BLaER1 treated with 17β-estradiol and CSF1 and Interleukin-3, amounts not matched to agents 10 nM and 100 nM (cell line): ENCODE data around the gene TBC1D9B.

ENCODE experiments used
- H3K27ac ChIP-seq, 11 experiments: shearing (Covaris generic); formaldehyde crosslinking; 2 replicates each; pipeline ENCODE4 v1.8.1; 2022
- H3K27me3 ChIP-seq, 11 experiments: shearing (Covaris generic); formaldehyde crosslinking; 2 replicates each; pipeline ENCODE4 v1.8.1; 2022
- H3K36me3 ChIP-seq, 11 experiments: shearing (Covaris generic); formaldehyde crosslinking; 2 replicates each; pipeline ENCODE4 v1.8.1; 2022
- H3K4me1 ChIP-seq, 10 experiments: shearing (Covaris generic); formaldehyde crosslinking; 2 replicates each; pipeline ENCODE4 v1.8.1; 2022
- H3K4me2 ChIP-seq, 11 experiments: shearing (Covaris generic); formaldehyde crosslinking; 2 replicates each; pipeline ENCODE4 v1.8.1; 2022
- H3K4me3 ChIP-seq, 10 experiments: shearing (Covaris generic); formaldehyde crosslinking; 2 replicates each; pipeline ENCODE4 v1.8.1; 2022
- H3K9ac ChIP-seq, 11 experiments: shearing (Covaris generic); formaldehyde crosslinking; 2 replicates each; pipeline ENCODE4 v1.8.1; 2022
- H3K9me3 ChIP-seq, 11 experiments: shearing (Covaris generic); formaldehyde crosslinking; replicated peaks in 1 of 11; 2 replicates each; pipeline ENCODE4 v1.8.1; 2022
- H4K20me1 ChIP-seq, 11 experiments: shearing (Covaris generic); formaldehyde crosslinking; 2 replicates each; pipeline ENCODE4 v1.8.1; 2022
- Cebpa-rat ChIP-seq, 11 experiments: shearing (Covaris generic); IDR thresholded peaks; 2 replicates each; pipeline ENCODE4 v1.8.1; 2022

The TBC1D9B gene

DNA sequence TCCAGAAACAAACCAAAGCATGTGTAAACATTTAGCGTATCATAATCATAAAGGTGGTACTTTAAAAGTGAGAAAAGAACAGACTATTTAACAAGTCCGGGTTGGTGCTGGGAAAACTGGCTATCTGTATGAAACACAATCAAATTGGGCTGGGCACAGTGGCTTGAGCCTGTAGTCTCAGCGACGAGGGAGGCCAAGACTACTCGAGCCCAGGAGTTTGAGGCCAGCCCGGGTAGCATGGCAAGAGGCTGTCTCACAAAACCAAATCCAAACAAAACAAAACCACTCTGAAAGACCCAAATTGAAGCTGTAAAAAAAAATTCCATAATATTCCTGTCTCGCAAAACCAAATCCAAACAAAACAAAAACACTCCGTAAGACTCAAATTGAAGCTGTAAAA lies 53.3 kb downstream of the TBC1D9B start:
- Histone ChIP-seq H3K36me3 (peaks cover 27 to 41% (median 34%) of the 10 kb centered on the region in 11 experiments), H3K9me3 (no peaks in the 10 kb centered on the region), H4K20me1 (peaks cover 0 to 6% (median 0%) of the 10 kb centered on the region in 11 experiments; a peak in 5 of 22 replicates), H3K4me1 (peaks cover 18 to 36% (median 26%) of the 10 kb centered on the region in 10 experiments), H3K4me2 (no peak overlapping the region), H3K27me3 (no peaks in the 10 kb centered on the region), H3K27ac (no peak overlapping the region), H3K9ac (no peak overlapping the region), H3K4me3 (no peak overlapping the region)
- TF ChIP-seq Cebpa-rat (IDR thresholded peaks at IDR 0.05) = no peak

GRCh38 chr5:179852993-179853547 lies 54.6 kb downstream of the TBC1D9B start:
- H3K36me3 ChIP-seq = peaks cover 37 to 53% (median 44%) of the 10 kb centered on the region in 11 experiments
- no peak overlapping the region for H3K4me3 ChIP-seq
- TF ChIP-seq Cebpa-rat (IDR thresholded peaks at IDR 0.05) = no peak
- H3K27ac ChIP-seq = peak overlapping the region in 6 of 11 experiments; percentile 25 to 62 (median 34); a peak in 6 of 22 replicates
- H4K20me1 ChIP-seq = peaks cover 0 to 6% (median 0%) of the 10 kb centered on the region in 11 experiments; a peak in 5 of 22 replicates
- H3K9me3 ChIP-seq = no peaks in the 10 kb centered on the region
- H3K4me1 ChIP-seq = peaks cover 15 to 34% (median 25%) of the 10 kb centered on the region in 10 experiments
- no peaks in the 10 kb centered on the region for H3K27me3 ChIP-seq
- peak overlapping the region in 5 of 11 experiments; percentile 3 to 39 (median 19); a peak in 5 of 22 replicates for H3K9ac ChIP-seq
- H3K4me2 ChIP-seq = peak overlapping the region in 6 of 11 experiments; percentile 13 to 85 (median 52); a peak in 11 of 22 replicates

DNA sequence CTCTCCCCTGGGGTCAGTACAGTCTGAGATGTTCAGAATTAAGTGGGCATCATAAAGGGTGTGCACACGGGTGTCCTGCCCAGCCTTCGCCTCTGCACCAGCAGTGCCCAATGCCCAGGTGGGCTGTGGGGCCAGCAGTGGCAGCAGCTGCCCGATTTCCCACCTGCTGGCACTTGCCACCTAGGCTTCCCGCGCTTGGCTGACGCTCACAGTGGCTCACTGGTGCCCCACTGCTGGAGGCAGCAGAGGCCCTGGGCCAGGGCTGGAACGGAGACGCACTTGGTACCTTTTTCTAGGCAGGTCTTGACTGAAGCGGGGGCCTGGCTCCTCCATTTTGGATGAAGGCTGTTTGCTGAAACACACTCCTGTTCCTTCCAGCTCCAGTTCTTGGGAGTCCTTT lies 66.1 kb downstream of the TBC1D9B start:
- Histone ChIP-seq H3K27ac (0 out of 22 replicates have a peak overlapping the region, but pooled peaks of 1 of the 11 experiments have one; percentile 13), H3K9ac (no peak overlapping the region; a peak in 1 of 22 replicates), H3K27me3 (no peaks in the 10 kb centered on the region), H3K4me3 (no peak overlapping the region), H3K4me2 (no peak overlapping the region), H3K4me1 (peaks cover 0 to 18% (median 11%) of the 10 kb centered on the region in 10 experiments; a peak in 16 of 20 replicates), H4K20me1 (peaks cover 8 to 44% (median 22%) of the 10 kb centered on the region in 11 experiments; a peak in 20 of 22 replicates), H3K9me3 (peaks cover 24 to 29% (median 27%) of the 10 kb centered on the region in 11 experiments), H3K36me3 (peaks cover 35 to 88% (median 82%) of the 10 kb centered on the region in 11 experiments)
- no peak for TF ChIP-seq Cebpa-rat (IDR thresholded peaks at IDR 0.05)

DNA sequence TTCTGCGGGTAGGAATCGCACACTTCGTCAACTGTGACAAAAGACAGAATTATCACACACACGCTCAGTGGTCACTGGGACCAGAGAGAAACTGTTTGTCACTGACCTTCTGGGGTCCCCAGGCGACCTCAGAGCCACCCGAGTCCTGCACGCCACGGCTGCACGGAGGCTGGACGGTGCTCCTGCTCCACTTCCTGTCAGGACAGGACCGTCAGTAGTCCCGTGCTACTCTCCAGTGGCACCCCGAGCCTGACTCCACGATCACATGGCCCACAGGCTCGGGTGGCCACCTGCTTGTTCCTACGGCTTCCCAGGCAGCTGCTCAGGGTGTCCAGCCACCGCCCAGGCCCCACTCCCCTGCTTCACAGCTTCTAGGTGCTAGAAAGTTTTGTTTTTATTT lies 66.9 kb downstream of the TBC1D9B start:
- H3K9ac ChIP-seq = no peak overlapping the region

GRCh38 chr5:179840321-179840720 lies 67.4 kb downstream of the TBC1D9B start:
- Histone ChIP-seq H3K36me3 (peaks cover 36 to 88% (median 81%) of the 10 kb centered on the region in 11 experiments), H3K27me3 (no peaks in the 10 kb centered on the region), H3K4me3 (no peak overlapping the region), H3K9ac (no peak overlapping the region), H4K20me1 (peaks cover 14 to 54% (median 29%) of the 10 kb centered on the region in 11 experiments; a peak in 20 of 22 replicates), H3K4me2 (no peak overlapping the region), H3K27ac (no peak overlapping the region), H3K9me3 (peaks cover 11 to 16% (median 14%) of the 10 kb centered on the region in 11 experiments), H3K4me1 (peaks cover 0 to 24% (median 13%) of the 10 kb centered on the region in 10 experiments; a peak in 16 of 20 replicates)
- no peak for TF ChIP-seq Cebpa-rat (IDR thresholded peaks at IDR 0.05)

More for the DNA sequence above, 66.9 kb downstream of the TBC1D9B start:
- Histone ChIP-seq H3K4me2 (no peak overlapping the region), H3K36me3 (peaks cover 35 to 88% (median 82%) of the 10 kb centered on the region in 11 experiments), H3K27ac (no peak overlapping the region), H4K20me1 (peaks cover 14 to 52% (median 29%) of the 10 kb centered on the region in 11 experiments; a peak in 20 of 22 replicates), H3K4me1 (peaks cover 0 to 24% (median 13%) of the 10 kb centered on the region in 10 experiments; a peak in 16 of 20 replicates), H3K9me3 (peaks cover 16 to 20% (median 19%) of the 10 kb centered on the region in 11 experiments), H3K4me3 (no peak overlapping the region), H3K27me3 (no peaks in the 10 kb centered on the region)
- TF ChIP-seq Cebpa-rat (IDR thresholded peaks at IDR 0.05) = no peak

GRCh38 chr5:179839328-179840256 lies 68.1 kb downstream of the TBC1D9B start:
- no peak overlapping the region for H3K9ac ChIP-seq
- H3K4me2 ChIP-seq = no peak overlapping the region
- no peak overlapping the region for H3K4me3 ChIP-seq
- peaks cover 36 to 81% (median 74%) of the 10 kb centered on the region in 11 experiments for H3K36me3 ChIP-seq
- H3K27ac ChIP-seq = no peak overlapping the region
- peaks cover 4 to 8% (median 7%) of the 10 kb centered on the region in 11 experiments; a peak in 21 of 22 replicates for H3K9me3 ChIP-seq
- peaks cover 0 to 24% (median 13%) of the 10 kb centered on the region in 10 experiments; a peak in 16 of 20 replicates for H3K4me1 ChIP-seq
- no peak for TF ChIP-seq Cebpa-rat (IDR thresholded peaks at IDR 0.05)
- no peaks in the 10 kb centered on the region for H3K27me3 ChIP-seq
- peaks cover 14 to 55% (median 29%) of the 10 kb centered on the region in 11 experiments; a peak in 20 of 22 replicates for H4K20me1 ChIP-seq

- H3K36me3 ChIP-seq = peaks cover 55 to 89% (median 81%) of the 10 kb centered on the region in 11 experiments
- TF ChIP-seq Cebpa-rat (IDR thresholded peaks at IDR 0.05) = no peak
- peaks cover 0 to 19% (median 16%) of the 10 kb centered on the region in 11 experiments; a peak in 15 of 22 replicates for H3K9me3 ChIP-seq
- H3K4me3 ChIP-seq = no peak overlapping the region
- no peak overlapping the region for H3K4me2 ChIP-seq
- H4K20me1 ChIP-seq = peaks cover 16 to 75% (median 41%) of the 10 kb centered on the region in 11 experiments; a peak in 21 of 22 replicates
- H3K27ac ChIP-seq = peak overlapping the region in 1 of 11 experiments; percentile 40; a peak in 1 of 22 replicates
- peaks cover 0 to 10% (median 8%) of the 10 kb centered on the region in 10 experiments; a peak in 13 of 20 replicates for H3K4me1 ChIP-seq
- no peak overlapping the region for H3K9ac ChIP-seq
- no peaks in the 10 kb centered on the region for H3K27me3 ChIP-seq
Measured at GRCh38 chr5:179837076-179838011, 70.4 kb downstream of the TBC1D9B start.
